ENCODE measurements around the gene ZNF750. TPM values are rescaled to one million over a fixed set of nuclear protein-coding genes. Genes with fewer than 3 reads are reported as not detected.

The ZNF750 gene
- total and polyA plus RNA-seq, 10 of the 15 experiments (the other 5 are each of a cell fraction or from before 2014, with no cell fraction given) = 0.06 TPM; not detected in 9

- BruUV-seq (replicated peaks) = no TSS peak
- intact Hi-C loops (cut with micrococcal nuclease; ENCODE audit: unreplicated experiment) (no loop called here), in situ Hi-C loops (cut with MboI) (no loop called here)
- Histone ChIP-seq H3K4me1 (ENCODE audit: control insufficient read depth, insufficient read depth, low read length) (peaks cover 51% of the 10 kb centered on the region), H3K27me3 (replicated peaks in 1 of 2; ENCODE audit: control insufficient read depth in 2 of 2, insufficient read depth in 2 of 2, low read length in 1 of 2) (no peaks in the 10 kb centered on the region), H3K36me3 (ENCODE audit: control insufficient read depth in 2 of 2, insufficient read depth in 2 of 2, low read length in 1 of 2) (peaks cover 14 to 24% of the 10 kb centered on the region in 2 experiments; a peak in 3 of 4 replicates), H3K9ac (ENCODE audit: control insufficient read depth, insufficient read depth, low read length) (peak overlapping the region; percentile 50; the same call in 1 of the 2 replicates), H3K4me3 (no peak overlapping the region), H3K79me2 (ENCODE audit: control insufficient read depth, insufficient read depth, low read length) (peaks cover 55% of the 10 kb centered on the region), H3K27ac (ENCODE audit: control insufficient read depth, insufficient read depth) (peak overlapping the region; percentile 91), H3K9me3 (replicated peaks; ENCODE audit: control insufficient read depth, insufficient read depth, low read length) (no peaks in the 10 kb centered on the region), H4K20me1 (ENCODE audit: control insufficient read depth, insufficient read depth) (no peaks in the 10 kb centered on the region), H3K4me2 (ENCODE audit: control insufficient read depth, insufficient read depth) (peak overlapping the region; percentile 88), H2AFZ (ENCODE audit: control insufficient read depth, low read depth, low read length) (peak overlapping the region; percentile 43; the same call in 1 of the 2 replicates)
- POLR2A ChIA-PET = interaction anchor here (0.9 to 2.8 kb wide), 4 partner anchors 8 to 14 kb away, joined by 3 to 17 read pairs (median 6); no protein-coding TSS in a partner anchor
- CTCF ChIA-PET = interaction anchor here (0.9 to 3.1 kb wide), 7 partner anchors 11 to 91 kb away, joined by 3 to 13 read pairs (median 5); no protein-coding TSS in a partner anchor
- DNase-seq (ENCODE audit: low read depth, low spot score) (no peak), FAIRE-seq (no peak), ATAC-seq (no peak)
- TF ChIP-seq SMARCA5 (IDR thresholded peaks at IDR 0.05) (0 out of 2 replicates have a peak, but pooled peaks have one; percentile 2), NR2F1 (conservative IDR thresholded peaks at IDR 0.05) (no peak)
- RAD21 ChIA-PET (ENCODE audit: unreplicated experiment) = interaction anchor here (1.1 to 3.1 kb wide), 3 partner anchors 12 to 90 kb away, joined by 4 to 30 read pairs (median 13); no protein-coding TSS in a partner anchor
- SMC1A ChIA-PET (ENCODE audit: uncharacterized antibody, unreplicated experiment) = interaction anchor here (0.7 to 1.6 kb wide), 9 partner anchors 8 to 331 kb away, joined by 3 to 15 read pairs (median 3); no protein-coding TSS in a partner anchor
- 89% methylated on average over 39 of the region's 41 CpGs for WGBS (ENCODE audit: insufficient coverage, insufficient replicate concordance, low lambda C conversion rate, missing lambda C conversion rate)
These were observed 32.1 kb upstream of the ZNF750 start for GRCh38 chr17:82871776-82872561.

GRCh38 chr17:82871056-82871775 is 31.4 kb upstream of the ZNF750 start:
- peak overlapping the region; percentile 91 for H3K27ac ChIP-seq (ENCODE audit: control insufficient read depth, insufficient read depth)
- H3K27me3 ChIP-seq (replicated peaks in 1 of 2; ENCODE audit: control insufficient read depth in 2 of 2, insufficient read depth in 2 of 2, low read length in 1 of 2) = no peaks in the 10 kb centered on the region
- peak; percentile 99 for FAIRE-seq
- POLR2A ChIA-PET = interaction anchor here (0.6 to 2.8 kb wide), 4 partner anchors 9 to 355 kb away, joined by 3 to 17 read pairs (median 4); no protein-coding TSS in a partner anchor
- peaks cover 52% of the 10 kb centered on the region for H3K4me1 ChIP-seq (ENCODE audit: control insufficient read depth, insufficient read depth, low read length)
- intact Hi-C loops (cut with micrococcal nuclease; ENCODE audit: unreplicated experiment) = no loop called here
- peak overlapping the region; percentile 88 for H3K4me2 ChIP-seq (ENCODE audit: control insufficient read depth, insufficient read depth)
- peaks cover 59% of the 10 kb centered on the region for H3K79me2 ChIP-seq (ENCODE audit: control insufficient read depth, insufficient read depth, low read length)
- H4K20me1 ChIP-seq (ENCODE audit: control insufficient read depth, insufficient read depth) = no peaks in the 10 kb centered on the region
- no TSS peak for BruUV-seq (replicated peaks)
- peaks cover 14 to 28% of the 10 kb centered on the region in 2 experiments; a peak in 3 of 4 replicates for H3K36me3 ChIP-seq (ENCODE audit: control insufficient read depth in 2 of 2, insufficient read depth in 2 of 2, low read length in 1 of 2)
- peak; percentile 82 for DNase-seq (ENCODE audit: low read depth, low spot score)
- no peaks in the 10 kb centered on the region for H3K9me3 ChIP-seq (replicated peaks; ENCODE audit: control insufficient read depth, insufficient read depth, low read length)
- peak overlapping the region; percentile 50; the same call in 1 of the 2 replicates for H3K9ac ChIP-seq (ENCODE audit: control insufficient read depth, insufficient read depth, low read length)
- in situ Hi-C loops (cut with MboI) = no loop called here
- RAD21 ChIA-PET (ENCODE audit: unreplicated experiment) = interaction anchor here (1.1 to 3.1 kb wide), 3 partner anchors 11 to 90 kb away, joined by 4 to 30 read pairs (median 13); no protein-coding TSS in a partner anchor
- peak; percentile 95 for ATAC-seq
- SMC1A ChIA-PET (ENCODE audit: uncharacterized antibody, unreplicated experiment) = interaction anchor here (0.7 to 1.6 kb wide), 8 partner anchors 10 to 332 kb away, joined by 3 to 15 read pairs (median 3); no protein-coding TSS in a partner anchor
- peak overlapping the region; percentile 43; the same call in 1 of the 2 replicates for H2AFZ ChIP-seq (ENCODE audit: control insufficient read depth, low read depth, low read length)
- CTCF ChIA-PET = interaction anchor here (0.9 to 3.1 kb wide), 8 partner anchors 11 to 90 kb away, joined by 3 to 13 read pairs (median 4); no protein-coding TSS in a partner anchor
- no peak overlapping the region for H3K4me3 ChIP-seq
- 10% methylated on average over 31 of the region's 31 CpGs for WGBS (ENCODE audit: insufficient coverage, insufficient replicate concordance, low lambda C conversion rate, missing lambda C conversion rate)
- TF ChIP-seq ZSCAN29 (IDR thresholded peaks at IDR 0.05) (no peak), BCL3 (IDR thresholded peaks at IDR 0.05; ENCODE audit: borderline replicate concordance, insufficient read depth, low read depth, low read length, poor library complexity, severe bottlenecking) (no peak), JUNB (IDR thresholded peaks at IDR 0.05) (peak; percentile 57), BCL11A (IDR thresholded peaks at IDR 0.05; ENCODE audit: low read depth, low read length) (peak; percentile 45; the same call in 1 of the 2 replicates), RUNX3 (IDR thresholded peaks at IDR 0.05; ENCODE audit: low read length) (peak; percentile 44), RAD21 (IDR thresholded peaks at IDR 0.05; ENCODE audit: insufficient read depth, low read depth, low read length) (0 out of 2 replicates have a peak, but pooled peaks have one; percentile 6), MTA2 (IDR thresholded peaks at IDR 0.05; ENCODE audit: low read depth) (peak; percentile 52; the same call in 1 of the 2 replicates), EP300 (IDR thresholded peaks at IDR 0.05; ENCODE audit: borderline replicate concordance in 1 of 2, control insufficient read depth in 1 of 2, low read depth in 2 of 2, low read length in 2 of 2) (0 out of 4 replicates have a peak, but pooled peaks of 1 of the 2 experiments have one; percentile 39), STAT3 (IDR thresholded peaks at IDR 0.05; ENCODE audit: low read depth, low read length) (no peak), MYC (IDR thresholded peaks at IDR 0.05; ENCODE audit: insufficient read depth, insufficient read length, insufficient replicate concordance, low read length, severe bottlenecking) (no peak)
